ENCODE measurements around the gene GABRA4. TPM values are rescaled to one million over a fixed set of nuclear protein-coding genes. Genes with fewer than 3 reads are reported as not detected.
A peak's percentile ranks its signal among the peaks of the same experiment; 100 is the strongest.

GABRA4 gene
- total RNA-seq, 1 experiment from 2014 or later = not detected

GRCh38 chr4:47031751-47032404, 38.5 kb upstream of the GABRA4 start:
- Mint-ChIP-seq H3K27me3 (ENCODE audit: unreplicated experiment) (peaks cover 13% of the 10 kb centered on the region), H3K9me3 (ENCODE audit: low read depth, unreplicated experiment) (no peaks in the 10 kb centered on the region), H3K4me1 (ENCODE audit: low read depth, unreplicated experiment) (no peaks in the 10 kb centered on the region), H3K36me3 (ENCODE audit: insufficient read depth, unreplicated experiment) (peaks cover 16% of the 10 kb centered on the region), H3K4me3 (ENCODE audit: low read depth, unreplicated experiment) (peak overlapping the region; percentile 61), H3K27ac (ENCODE audit: unreplicated experiment) (no peak overlapping the region)
- CTCF ChIA-PET = interaction anchor here (0.7 to 1.0 kb wide), 3 partner anchors 90 to 179 kb away, joined by 3 to 5 read pairs (median 4); no protein-coding TSS in a partner anchor
- TF ChIP-seq CTCF (IDR thresholded peaks at IDR 0.05; ENCODE audit: unreplicated experiment) = no peak
- DNase-seq = no peak
- intact Hi-C loops (cut with micrococcal nuclease; ENCODE audit: unreplicated experiment) = loop anchor here (2.0 to 5.0 kb wide), 3 partner anchors 90 to 187 kb away; no protein-coding TSS in a partner anchor
- BruUV-seq (replicated peaks) = no TSS peak

DNA sequence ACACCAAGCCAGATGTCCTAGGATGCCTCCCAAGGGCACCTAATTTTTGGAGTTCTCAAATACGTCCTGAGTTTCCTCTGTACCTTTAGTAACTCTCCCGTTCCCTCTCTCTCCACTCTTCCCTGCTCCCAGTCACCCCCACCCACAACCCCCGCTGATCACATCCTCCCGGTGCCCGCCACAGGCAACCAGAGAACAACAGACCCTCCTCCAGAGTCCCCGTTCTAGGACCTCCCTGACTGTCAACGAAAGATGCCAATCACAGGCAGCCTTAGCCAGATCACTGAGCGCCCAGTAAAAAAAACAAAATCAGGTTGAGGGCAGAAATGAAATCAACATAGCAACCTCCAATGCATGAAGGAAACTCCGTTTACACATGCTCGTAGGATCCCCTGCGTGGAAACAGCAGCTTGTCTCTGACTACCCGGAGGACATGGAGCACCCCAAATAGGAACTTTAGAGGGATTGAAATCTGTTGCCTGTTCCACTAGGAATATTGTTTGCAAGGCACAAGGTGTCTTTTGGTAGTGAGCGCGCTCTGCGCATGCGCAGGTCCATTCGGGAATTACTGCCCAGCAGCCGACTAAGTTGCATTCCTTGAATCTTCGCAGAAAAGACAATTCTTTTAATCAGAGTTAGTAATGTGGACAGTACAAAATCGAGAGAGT, 37.8 kb upstream of the GABRA4 start, which contains the start of gene GABRB1:
Gene GABRB1 (plus strand): TSS at position 557 of the 668 bp plus-strand sequence.
- TF ChIP-seq CTCF (IDR thresholded peaks at IDR 0.05; ENCODE audit: unreplicated experiment) = no peak
- peaks cover 13% of the 10 kb centered on the region for H3K27me3 Mint-ChIP-seq (ENCODE audit: unreplicated experiment)
- intact Hi-C loops (cut with micrococcal nuclease; ENCODE audit: unreplicated experiment) = loop anchor here (5.0 kb wide), 1 partner anchor 91 kb away; no protein-coding TSS in a partner anchor
- CTCF ChIA-PET = interaction anchor here (0.7 kb wide), 1 partner anchor 179 kb away, joined by 4 read pairs; no protein-coding TSS in a partner anchor
- no TSS peak for BruUV-seq (replicated peaks)
- peak; percentile 14 for DNase-seq
- H3K36me3 Mint-ChIP-seq (ENCODE audit: insufficient read depth, unreplicated experiment) = peaks cover 16% of the 10 kb centered on the region
- H3K27ac Mint-ChIP-seq (ENCODE audit: unreplicated experiment) = no peak within 1 kb of the TSS
- no peaks in the 10 kb centered on the region for H3K4me1 Mint-ChIP-seq (ENCODE audit: low read depth, unreplicated experiment)
- no peaks in the 10 kb centered on the region for H3K9me3 Mint-ChIP-seq (ENCODE audit: low read depth, unreplicated experiment)
- peak within 1 kb of the TSS; percentile 61 for H3K4me3 Mint-ChIP-seq (ENCODE audit: low read depth, unreplicated experiment)

- intact Hi-C loops (cut with micrococcal nuclease; ENCODE audit: unreplicated experiment) = no loop called here
- Mint-ChIP-seq H3K4me1 (ENCODE audit: low read depth, unreplicated experiment) (no peaks in the 10 kb centered on the region), H3K27ac (ENCODE audit: unreplicated experiment) (no peak overlapping the region), H3K9me3 (ENCODE audit: low read depth, unreplicated experiment) (peaks cover 4% of the 10 kb centered on the region), H3K27me3 (ENCODE audit: unreplicated experiment) (no peaks in the 10 kb centered on the region), H3K4me3 (ENCODE audit: low read depth, unreplicated experiment) (no peak overlapping the region), H3K36me3 (ENCODE audit: insufficient read depth, unreplicated experiment) (no peaks in the 10 kb centered on the region)
- CTCF ChIA-PET = no interaction called here
- DNase-seq = no peak
- TF ChIP-seq CTCF (IDR thresholded peaks at IDR 0.05; ENCODE audit: unreplicated experiment) = no peak
- no TSS peak for BruUV-seq (replicated peaks)
Observed at GRCh38 chr4:47017494-47017893, 24.1 kb upstream of the GABRA4 start.

DNA sequence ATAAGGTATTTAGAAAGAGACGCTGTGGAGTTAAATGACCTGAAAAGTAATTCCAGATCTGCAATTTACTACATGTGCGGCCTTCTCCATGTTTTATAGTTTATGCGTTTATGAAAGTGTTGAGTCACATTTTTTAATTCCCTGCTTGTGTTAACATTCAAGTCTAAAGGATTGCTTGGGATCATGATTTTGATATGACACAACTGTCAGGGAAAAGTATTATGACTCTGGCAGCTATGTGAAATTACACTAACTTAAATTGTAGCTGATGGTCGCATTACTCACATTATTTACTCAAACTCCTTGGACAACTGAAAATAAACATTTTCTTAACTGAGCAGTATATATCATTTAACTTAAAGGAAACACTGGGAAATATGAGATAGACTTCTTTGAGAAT, 23.7 kb upstream of the GABRA4 start:
- BruUV-seq (replicated peaks) = no TSS peak
- Mint-ChIP-seq H3K27ac (ENCODE audit: unreplicated experiment) (no peak overlapping the region), H3K4me3 (ENCODE audit: low read depth, unreplicated experiment) (no peak overlapping the region), H3K4me1 (ENCODE audit: low read depth, unreplicated experiment) (no peaks in the 10 kb centered on the region), H3K9me3 (ENCODE audit: low read depth, unreplicated experiment) (peaks cover 4% of the 10 kb centered on the region), H3K27me3 (ENCODE audit: unreplicated experiment) (no peaks in the 10 kb centered on the region), H3K36me3 (ENCODE audit: insufficient read depth, unreplicated experiment) (no peaks in the 10 kb centered on the region)
- TF ChIP-seq CTCF (IDR thresholded peaks at IDR 0.05; ENCODE audit: unreplicated experiment) = no peak
- DNase-seq = no peak
- intact Hi-C loops (cut with micrococcal nuclease; ENCODE audit: unreplicated experiment) = no loop called here
- CTCF ChIA-PET = no interaction called here
